HFFc6 (cell line): ENCODE data around the gene GALNT16. TPM values are rescaled to one million over a fixed set of nuclear protein-coding genes. Genes with fewer than 3 reads are reported as not detected.

Source experiments
- DNase-seq: peaks from one replicate; pipeline ENCODE4 v3.0.0-alpha.2; 2018
- H3K27ac Mint-ChIP-seq: 2 replicates; pipeline ENCODE4 v1.8.0; 2020; ENCODE audit warnings: mild to moderate bottlenecking, mixed read lengths
- H3K27me3 Mint-ChIP-seq: 2 replicates; pipeline ENCODE4 v1.8.0; 2021; ENCODE audit warnings: mild to moderate bottlenecking, moderate library complexity, mixed read lengths; ENCODE audit not compliant: insufficient read depth
- H3K36me3 Mint-ChIP-seq: 2 replicates; pipeline ENCODE4 v1.8.0; 2021; ENCODE audit warnings: low read depth, mixed read lengths
- H3K4me1 Mint-ChIP-seq: 2 replicates; pipeline ENCODE4 v1.8.0; 2020; ENCODE audit warnings: low read depth, mixed read lengths
- H3K4me3 Mint-ChIP-seq: 2 replicates; pipeline ENCODE4 v1.8.0; 2020; ENCODE audit warnings: mild to moderate bottlenecking, moderate library complexity, mixed read lengths
- H3K9me3 Mint-ChIP-seq: 2 replicates; pipeline ENCODE4 v1.8.0; 2020; ENCODE audit warnings: mild to moderate bottlenecking, mixed read lengths
- total RNA-seq, 6 experiments: library from RNA; stranded (reverse); fragmentation: NEBNext Ultra II Directional; extraction: Animal tissue kit (Norgen Biotek cat#: 25700); gene quantifications; 2 replicates in 1 of 6; 3 replicates in 5 of 6; pipeline ENCODE4 v1.2.3, GENCODE V29; 2021
- TF ChIP-seq, protein P1 (sequence below): fragments of 200-600 bp; sonication (generic); IDR thresholded peaks from 2 replicates; pipeline ENCODE4 v1.5.0; 2021; ENCODE audit warnings: antibody characterized with exemption, mild to moderate bottlenecking

The GALNT16 gene
- total RNA-seq, 6 experiments from 2014 or later = 0.11 to 0.38 (median 0.24) TPM

DNA sequence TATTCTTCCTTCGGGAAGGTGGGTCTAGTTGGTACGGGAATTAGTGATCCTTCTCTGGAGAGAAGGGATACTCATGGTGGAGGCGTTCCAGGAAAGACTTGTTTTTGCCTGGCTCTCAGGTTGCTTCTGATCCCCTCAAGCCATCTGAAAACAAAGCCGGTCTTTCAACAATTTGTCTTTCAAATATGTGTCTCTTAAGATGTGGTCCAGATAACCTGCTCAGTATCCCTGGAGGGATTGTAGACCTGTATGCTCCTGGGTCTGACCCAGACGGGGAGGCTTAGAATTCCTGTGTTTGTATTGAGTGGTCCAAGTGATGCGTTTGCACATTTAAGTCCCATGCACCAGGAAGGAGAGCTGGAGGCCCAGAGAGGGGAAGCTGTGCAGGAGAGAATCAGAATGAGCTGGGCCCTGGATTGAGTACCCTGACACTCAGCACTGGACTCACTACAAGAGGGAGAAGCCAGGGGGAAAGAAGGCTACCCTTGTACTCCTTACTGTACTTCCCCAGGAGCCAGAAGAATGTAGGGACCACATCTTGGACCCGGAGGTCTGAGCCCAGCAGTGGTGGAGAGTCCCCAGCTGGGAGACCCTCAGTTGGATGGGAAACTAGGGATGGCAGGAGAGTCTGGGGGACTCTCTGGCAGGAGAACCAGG, 97.7 kb downstream of the GALNT16 start:
- Mint-ChIP-seq H3K27me3 (peaks cover 15% of the 10 kb centered on the region), H3K27ac (no peak overlapping the region), H3K4me3 (no peak overlapping the region), H3K36me3 (no peaks in the 10 kb centered on the region), H3K4me1 (peaks cover 6% of the 10 kb centered on the region; the same call in 1 of the 2 replicates), H3K9me3 (no peaks in the 10 kb centered on the region)
- TF ChIP-seq, protein P1, sequence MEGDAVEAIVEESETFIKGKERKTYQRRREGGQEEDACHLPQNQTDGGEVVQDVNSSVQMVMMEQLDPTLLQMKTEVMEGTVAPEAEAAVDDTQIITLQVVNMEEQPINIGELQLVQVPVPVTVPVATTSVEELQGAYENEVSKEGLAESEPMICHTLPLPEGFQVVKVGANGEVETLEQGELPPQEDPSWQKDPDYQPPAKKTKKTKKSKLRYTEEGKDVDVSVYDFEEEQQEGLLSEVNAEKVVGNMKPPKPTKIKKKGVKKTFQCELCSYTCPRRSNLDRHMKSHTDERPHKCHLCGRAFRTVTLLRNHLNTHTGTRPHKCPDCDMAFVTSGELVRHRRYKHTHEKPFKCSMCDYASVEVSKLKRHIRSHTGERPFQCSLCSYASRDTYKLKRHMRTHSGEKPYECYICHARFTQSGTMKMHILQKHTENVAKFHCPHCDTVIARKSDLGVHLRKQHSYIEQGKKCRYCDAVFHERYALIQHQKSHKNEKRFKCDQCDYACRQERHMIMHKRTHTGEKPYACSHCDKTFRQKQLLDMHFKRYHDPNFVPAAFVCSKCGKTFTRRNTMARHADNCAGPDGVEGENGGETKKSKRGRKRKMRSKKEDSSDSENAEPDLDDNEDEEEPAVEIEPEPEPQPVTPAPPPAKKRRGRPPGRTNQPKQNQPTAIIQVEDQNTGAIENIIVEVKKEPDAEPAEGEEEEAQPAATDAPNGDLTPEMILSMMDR = no peak
- no peak for DNase-seq

DNA sequence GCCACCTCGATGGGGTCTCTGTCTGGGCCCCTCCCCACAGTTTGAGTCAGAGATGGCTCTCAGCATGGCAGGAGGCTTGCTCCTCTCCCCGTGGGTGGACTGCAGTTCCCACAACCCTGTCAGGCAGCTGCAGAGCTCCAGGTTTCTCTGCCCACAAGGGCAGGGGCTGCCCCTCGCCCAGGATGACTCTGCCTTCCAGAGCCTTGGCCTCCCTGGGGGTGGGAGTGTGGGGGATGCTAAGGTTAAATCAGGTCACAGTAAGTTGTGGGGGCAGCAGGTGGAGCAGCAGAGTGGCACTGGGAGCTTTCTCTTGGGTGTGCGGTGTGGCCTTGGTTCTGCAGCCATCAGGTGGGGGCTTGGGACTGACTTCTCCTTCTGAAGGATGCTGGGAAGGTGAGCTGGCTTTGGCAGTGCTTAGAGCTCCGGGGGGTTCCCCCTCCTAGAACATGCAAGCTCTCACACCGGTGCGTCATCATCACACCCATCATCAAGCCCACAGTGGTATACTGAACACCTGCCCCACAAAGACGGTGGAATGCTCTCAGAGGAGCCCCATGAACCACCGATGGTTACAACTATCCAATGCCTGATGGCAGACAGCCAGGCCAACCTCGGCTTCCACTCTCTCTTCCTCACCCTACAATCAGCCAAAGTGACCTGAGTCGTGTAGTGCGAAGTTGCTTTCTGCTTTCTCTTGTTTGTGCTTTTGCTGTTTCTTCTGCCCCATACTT, 98.4 kb downstream of the GALNT16 start:
- no peak overlapping the region for H3K4me3 Mint-ChIP-seq
- peaks cover 17% of the 10 kb centered on the region for H3K27me3 Mint-ChIP-seq
- H3K36me3 Mint-ChIP-seq = no peaks in the 10 kb centered on the region
- no peak for DNase-seq
- H3K9me3 Mint-ChIP-seq = no peaks in the 10 kb centered on the region
- TF ChIP-seq, protein P1 = no peak
- peaks cover 6% of the 10 kb centered on the region; the same call in 1 of the 2 replicates for H3K4me1 Mint-ChIP-seq
- H3K27ac Mint-ChIP-seq = no peak overlapping the region

DNA sequence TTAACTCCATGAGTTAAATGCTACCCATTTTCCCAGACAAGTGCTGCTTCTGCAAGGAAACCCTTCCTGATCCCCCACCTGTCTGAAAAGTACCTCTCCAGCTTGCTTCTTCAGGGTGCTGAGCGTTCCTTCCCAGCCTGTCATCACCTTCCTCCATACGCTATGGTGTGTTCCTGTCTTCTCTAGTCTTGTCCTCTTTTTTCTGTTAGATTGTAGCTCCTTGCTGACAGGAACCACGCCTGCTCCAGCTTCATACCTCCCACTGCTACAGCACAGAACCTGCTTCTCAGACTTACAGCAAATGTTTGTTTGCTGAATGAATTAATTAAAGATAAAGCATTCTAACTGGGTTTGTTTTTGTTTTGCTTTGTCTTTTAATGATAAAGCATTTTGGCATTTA, 99.0 kb downstream of the GALNT16 start:
- TF ChIP-seq, protein P1 = no peak
- no peak for DNase-seq
- H3K27me3 Mint-ChIP-seq = peaks cover 15% of the 10 kb centered on the region
- H3K4me3 Mint-ChIP-seq = no peak overlapping the region
- H3K4me1 Mint-ChIP-seq = peaks cover 6% of the 10 kb centered on the region; the same call in 1 of the 2 replicates
- no peaks in the 10 kb centered on the region for H3K9me3 Mint-ChIP-seq
- H3K36me3 Mint-ChIP-seq = no peaks in the 10 kb centered on the region
- H3K27ac Mint-ChIP-seq = no peak overlapping the region

DNA sequence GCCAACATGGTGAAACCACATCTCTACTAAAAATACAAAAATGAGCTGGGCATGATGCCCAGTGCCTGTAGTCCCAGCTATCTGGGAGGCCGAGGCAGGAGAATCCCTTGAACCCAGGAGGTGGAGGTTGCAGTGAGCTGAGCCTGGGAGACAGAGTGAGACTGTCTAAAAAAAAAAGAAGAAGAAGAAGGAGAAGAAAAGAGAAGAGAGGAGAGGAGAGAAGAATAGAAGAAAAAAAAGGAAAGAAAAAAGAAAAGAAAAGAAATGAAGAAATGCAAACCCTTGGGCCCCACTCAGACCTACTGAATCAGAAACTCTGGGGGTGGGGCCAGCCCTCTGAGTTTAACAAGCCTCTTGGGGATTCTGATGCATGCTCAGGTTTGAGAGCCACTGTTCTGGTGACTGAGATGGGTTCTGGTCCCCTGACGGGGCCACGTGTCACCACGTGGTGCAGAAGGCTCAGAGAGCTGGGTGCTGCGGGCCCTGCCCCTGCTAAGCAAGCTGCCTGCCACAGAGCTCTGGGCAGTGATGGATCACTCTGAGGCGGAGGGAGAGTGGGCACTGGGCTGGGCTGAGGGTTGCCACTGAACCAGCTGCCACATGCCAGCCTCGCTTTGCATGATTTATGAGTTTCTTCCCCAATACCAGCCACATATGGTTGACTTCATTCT, 100.6 kb downstream of the GALNT16 start:
- Mint-ChIP-seq H3K27ac (no peak overlapping the region), H3K27me3 (peaks cover 11% of the 10 kb centered on the region), H3K4me1 (peaks cover 5% of the 10 kb centered on the region; the same call in 1 of the 2 replicates), H3K36me3 (no peaks in the 10 kb centered on the region), H3K4me3 (no peak overlapping the region), H3K9me3 (no peaks in the 10 kb centered on the region)
- DNase-seq = no peak
- TF ChIP-seq, protein P1 = no peak

DNA sequence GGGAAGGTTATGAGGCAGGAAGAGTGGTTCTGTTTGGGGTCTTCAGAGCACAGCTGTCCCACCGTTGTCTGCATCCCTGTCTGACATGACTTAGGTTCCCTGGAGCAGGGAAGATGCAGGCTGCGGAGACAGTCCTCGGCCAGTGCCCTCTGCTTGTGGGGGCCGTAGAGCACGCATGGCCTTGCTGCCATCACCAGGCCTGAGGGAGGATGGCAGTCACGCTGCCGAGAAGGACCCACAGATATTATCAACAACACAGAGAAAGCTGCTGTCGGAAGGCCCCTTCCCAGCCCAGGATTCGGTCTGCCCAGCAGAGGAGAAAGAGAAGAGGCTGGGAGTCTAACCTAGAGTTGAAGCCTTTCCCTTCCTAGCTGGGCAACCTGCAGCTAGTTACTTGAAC, 103.1 kb downstream of the GALNT16 start:
- Mint-ChIP-seq H3K27me3 (peaks cover 7% of the 10 kb centered on the region), H3K9me3 (no peaks in the 10 kb centered on the region), H3K4me1 (no peaks in the 10 kb centered on the region), H3K4me3 (no peak overlapping the region), H3K36me3 (no peaks in the 10 kb centered on the region), H3K27ac (no peak overlapping the region; the same call in 1 of the 2 replicates)
- DNase-seq = peak; percentile 14
- TF ChIP-seq, protein P1 = peak; percentile 66
